GM19438 (cell line): ENCODE measurements around the gene SERPINC1.
A peak's percentile ranks its signal among the peaks of the same experiment; 100 is the strongest.
"Not testable (repeated sequence)": the region's sequence is repeated elsewhere in the genome, so short reads cannot be mapped to it uniquely, and the experiment has no call there.

Source experiments
- ATAC-seq: cut with Tn5 transposase; IDR thresholded peaks from one replicate; pipeline ENCODE4 v1.9.1; 2021; ENCODE audit warnings: low read depth; ENCODE audit not compliant: unreplicated experiment

Gene SERPINC1

GRCh38 chr1:173894189-173894588 lies 22.9 kb downstream of the SERPINC1 start:
- no peak for ATAC-seq

- ATAC-seq = no peak
These were observed 23.5 kb downstream of the SERPINC1 start for GRCh38 chr1:173893611-173894010.

DNA sequence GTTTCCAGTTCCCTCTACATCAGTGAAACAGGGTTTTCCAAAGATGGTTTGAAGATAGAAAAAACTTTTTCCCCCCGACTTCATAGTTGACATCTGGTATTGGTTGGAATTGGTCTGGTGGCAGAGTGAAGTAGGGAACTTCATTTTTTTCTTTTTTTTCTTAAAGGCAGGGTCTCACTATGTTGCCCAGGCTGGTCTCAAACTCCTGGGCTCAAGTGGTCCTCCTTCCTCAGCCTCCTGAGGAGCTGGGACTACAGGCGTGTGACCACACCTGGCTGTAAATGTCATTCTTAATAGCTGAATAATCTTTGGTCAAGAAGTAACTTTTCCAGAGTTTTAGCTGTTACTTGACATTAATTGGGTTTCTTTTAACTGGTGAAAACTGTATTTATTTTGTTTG lies 27.2 kb downstream of the SERPINC1 start:
- ATAC-seq = no peak

DNA sequence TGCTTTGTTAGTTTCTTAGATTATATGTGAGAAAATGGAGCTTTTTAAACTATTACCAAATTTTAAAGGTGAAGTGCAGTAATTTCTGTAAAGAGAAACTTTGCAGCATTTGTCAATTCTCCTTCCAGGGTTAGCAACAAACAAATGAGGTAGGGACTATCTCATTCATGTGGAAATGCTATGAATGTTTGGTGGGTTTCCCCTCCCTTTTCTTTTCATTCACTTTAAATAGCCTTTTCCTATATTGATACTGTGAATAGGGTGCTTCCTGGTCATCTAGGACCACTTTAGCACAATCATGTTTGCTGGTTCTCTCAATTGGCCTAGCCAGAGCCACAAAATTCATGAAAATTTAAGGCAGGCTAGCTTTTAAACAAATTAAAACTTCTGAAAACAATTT lies 28.4 kb downstream of the SERPINC1 start:
- no peak for ATAC-seq

- no peak for ATAC-seq
These were observed 29.5 kb downstream of the SERPINC1 start for GRCh38 chr1:173887627-173888026.

DNA sequence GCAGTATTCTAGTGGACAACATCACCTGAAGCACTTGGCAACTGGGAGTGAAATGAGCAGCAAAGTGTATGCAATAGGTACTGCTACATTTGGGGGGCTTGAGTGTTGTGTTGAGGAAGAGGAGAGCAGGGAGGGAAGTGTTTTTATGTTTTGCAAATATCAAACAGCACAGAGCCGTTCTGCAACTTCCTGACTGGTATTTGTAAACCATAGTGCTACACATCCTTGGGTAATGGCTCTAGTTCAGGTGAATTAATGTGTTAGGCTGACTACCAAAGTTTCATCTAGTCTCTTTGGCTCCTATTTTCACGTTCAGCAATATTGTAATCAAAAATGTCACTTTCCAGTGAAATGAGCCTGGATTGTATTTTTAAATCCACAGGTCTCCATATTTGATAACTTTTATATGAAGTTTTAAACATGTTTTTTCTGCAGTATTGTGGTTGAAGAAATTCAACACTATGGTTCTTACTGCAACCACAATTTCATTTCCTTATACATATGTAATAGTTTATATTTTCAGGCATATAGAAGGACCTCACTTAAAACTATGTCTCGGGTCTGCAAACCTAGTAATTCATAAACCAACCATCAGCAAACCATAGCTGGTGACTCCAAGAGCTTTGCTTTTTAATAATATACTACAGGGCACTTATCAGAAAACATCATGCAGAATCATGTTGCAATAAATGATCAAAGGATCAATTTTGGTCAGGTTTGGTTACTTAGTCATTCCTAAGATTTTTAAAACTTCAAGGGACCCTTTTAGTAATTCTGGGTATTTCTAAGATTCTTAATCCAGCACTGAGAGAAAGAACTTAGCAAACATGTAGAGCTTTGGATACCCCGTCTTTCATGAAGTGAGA lies 30.1 kb downstream of the SERPINC1 start:
- no peak for ATAC-seq

DNA sequence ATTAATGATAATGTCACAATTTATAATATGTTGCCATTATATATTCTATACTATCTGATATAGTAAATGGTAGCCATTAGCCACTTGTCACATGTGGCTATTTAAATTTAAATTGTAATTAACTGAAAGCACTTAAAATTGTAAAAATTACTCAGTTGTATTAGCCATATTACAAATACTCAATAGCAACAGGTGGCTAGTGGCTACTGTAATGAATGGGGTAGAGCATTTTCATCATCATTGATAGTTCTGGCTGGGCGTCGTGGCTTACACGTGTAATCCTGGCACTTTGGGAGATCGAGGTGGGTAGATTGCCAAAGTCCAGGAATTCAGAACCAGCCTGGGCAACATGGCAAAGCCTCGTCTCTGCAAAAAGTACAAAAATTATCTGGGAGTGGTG lies 32.4 kb downstream of the SERPINC1 start:
- ATAC-seq = no peak

DNA sequence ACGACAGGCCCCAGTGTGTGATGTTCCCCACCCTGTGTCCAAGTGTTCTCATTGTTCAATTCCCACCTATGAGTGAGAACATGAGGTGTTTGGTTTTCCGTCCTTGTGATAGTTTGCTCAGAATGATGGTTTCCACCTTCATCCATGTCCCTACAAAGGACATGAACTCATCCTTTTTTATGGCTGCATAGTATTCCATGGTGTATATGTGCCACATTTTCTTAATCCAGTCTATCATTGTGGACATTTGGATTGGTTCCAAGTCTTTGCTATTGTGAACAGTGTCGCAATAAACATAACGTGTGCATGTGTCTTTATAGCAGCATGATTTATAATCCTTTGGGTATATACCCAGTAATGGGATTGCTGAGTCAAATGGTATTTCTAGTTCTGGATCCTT lies 36.0 kb downstream of the SERPINC1 start:
- not testable (repeated sequence) for ATAC-seq

GRCh38 chr1:173878251-173878650 lies 38.9 kb downstream of the SERPINC1 start:
- no peak for ATAC-seq

- ATAC-seq = no peak
These were observed 40.4 kb downstream of the SERPINC1 start for GRCh38 chr1:173876732-173877131.

GRCh38 chr1:173871500-173871899 lies 45.6 kb downstream of the SERPINC1 start:
- no peak for ATAC-seq

- ATAC-seq = no peak
These were observed 46.0 kb downstream of the SERPINC1 start for GRCh38 chr1:173871091-173871490.

DNA sequence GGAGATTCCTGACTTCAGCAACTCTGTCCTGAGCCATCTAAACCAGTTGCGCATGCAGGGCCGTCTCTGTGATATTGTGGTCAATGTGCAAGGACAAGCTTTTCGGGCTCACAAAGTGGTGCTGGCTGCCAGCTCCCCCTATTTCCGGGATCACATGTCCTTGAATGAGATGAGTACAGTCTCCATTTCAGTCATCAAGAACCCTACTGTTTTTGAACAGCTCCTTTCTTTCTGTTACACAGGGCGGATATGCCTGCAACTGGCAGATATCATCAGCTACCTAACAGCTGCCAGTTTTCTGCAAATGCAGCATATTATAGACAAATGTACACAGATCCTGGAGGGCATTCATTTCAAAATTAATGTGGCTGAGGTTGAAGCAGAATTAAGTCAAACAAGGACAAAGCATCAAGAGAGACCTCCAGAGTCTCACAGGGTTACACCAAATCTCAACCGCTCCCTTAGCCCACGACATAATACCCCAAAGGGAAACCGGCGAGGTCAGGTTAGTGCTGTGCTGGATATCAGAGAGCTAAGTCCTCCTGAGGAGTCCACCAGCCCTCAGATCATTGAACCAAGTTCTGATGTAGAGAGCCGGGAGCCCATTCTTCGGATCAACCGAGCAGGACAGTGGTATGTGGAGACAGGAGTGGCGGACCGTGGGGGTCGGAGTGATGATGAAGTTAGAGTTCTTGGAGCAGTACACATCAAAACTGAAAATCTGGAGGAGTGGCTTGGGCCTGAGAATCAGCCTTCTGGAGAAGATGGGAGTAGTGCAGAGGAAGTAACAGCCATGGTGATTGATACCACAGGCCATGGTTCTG lies 46.7 kb downstream of the SERPINC1 start:
- no peak for ATAC-seq

DNA sequence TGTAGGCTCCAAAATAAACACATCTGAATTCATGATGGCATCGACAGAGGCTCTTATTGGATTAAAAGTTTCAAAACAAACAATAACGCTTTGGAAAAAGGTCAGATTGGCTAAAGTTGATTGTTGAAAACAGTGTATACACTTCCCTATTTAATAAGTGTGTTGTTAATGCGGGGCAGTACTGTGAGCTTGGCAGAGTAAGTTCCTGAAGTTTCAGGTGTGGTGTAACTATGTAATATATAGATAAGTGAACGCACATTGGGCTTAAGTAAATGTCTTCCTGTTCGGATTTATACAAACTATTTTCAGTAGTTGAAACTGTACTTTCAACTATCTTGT lies 48.1 kb downstream of the SERPINC1 start:
- no peak for ATAC-seq

DNA sequence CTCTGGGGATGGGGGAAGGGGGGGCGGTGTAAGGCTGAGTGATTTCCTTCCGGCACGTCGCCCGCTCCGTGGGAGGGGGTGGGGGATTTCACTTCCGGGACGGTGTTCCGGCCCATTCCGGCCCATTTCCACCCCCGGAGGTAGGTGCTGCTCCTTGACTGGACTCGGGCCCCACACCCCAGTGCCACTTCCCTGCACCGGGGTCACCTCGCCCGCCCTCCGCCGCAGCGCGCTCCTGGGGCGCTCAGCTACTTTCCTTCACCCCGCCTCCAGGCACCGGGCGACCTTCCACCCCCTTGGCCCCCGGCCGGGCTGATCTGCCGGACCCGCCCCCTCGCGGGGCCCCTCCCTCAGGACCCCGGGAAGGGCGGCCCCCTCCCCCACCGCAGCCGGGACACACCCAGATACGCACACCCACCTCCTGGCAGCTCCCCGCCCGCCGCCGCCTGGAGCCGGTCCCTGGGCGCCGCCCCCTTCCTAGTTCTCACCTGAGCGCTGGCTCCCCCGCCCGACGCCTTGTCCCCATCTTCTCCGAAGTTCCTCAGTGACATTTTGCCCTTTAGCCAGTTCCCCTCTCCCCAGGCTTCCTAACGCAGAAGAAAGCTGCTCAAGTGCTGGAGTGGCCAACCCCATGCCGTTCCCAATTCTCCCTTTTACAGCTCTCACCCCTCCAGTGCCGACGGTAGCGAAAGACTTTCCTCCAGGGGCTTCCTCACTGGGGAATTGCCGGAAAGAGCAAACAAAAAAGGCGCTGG lies 48.7 kb downstream of the SERPINC1 start, which contains the start of gene ZBTB37:
ZBTB37 (plus strand) TSS at position 115 of the 755 bp plus-strand sequence. CDS start 1,846 bp downstream, outside the sequence.
- peak; percentile 60 for ATAC-seq

GRCh38 chr1:173867753-173868265 lies 49.3 kb downstream of the SERPINC1 start, which contains the start of gene GAS5:
TSS of gene GAS5 (minus strand) at chr1:173867989.
- ATAC-seq = peak; percentile 73

DNA sequence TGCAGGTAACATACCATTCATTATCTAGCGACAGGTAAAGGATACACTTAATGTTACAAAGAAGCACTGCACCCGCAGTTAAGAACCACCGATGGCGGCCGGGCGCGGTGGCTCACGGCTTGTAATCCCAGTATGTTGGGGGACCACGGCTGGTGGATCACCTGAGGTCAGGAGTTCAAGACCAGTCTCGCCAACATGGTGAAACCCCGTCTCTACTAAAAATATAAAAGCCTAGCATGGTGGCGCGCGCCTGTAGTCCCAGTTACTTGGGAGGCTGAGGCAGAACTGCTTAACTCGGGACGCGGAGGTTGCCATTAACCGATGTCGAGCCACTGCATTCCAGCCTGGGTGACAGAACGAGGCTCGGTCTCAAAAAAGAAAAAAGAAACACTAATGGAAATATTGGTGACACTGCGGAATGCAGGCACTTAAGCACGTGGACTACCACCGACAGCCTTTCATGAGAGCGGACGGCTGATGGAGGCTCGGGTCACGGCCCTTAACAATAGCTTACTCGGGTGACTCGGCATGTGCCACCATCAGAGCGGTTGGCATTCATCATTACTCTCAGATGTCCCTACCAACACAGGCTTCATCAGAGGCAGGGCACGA lies 49.9 kb downstream of the SERPINC1 start:
- ATAC-seq = no peak

DNA sequence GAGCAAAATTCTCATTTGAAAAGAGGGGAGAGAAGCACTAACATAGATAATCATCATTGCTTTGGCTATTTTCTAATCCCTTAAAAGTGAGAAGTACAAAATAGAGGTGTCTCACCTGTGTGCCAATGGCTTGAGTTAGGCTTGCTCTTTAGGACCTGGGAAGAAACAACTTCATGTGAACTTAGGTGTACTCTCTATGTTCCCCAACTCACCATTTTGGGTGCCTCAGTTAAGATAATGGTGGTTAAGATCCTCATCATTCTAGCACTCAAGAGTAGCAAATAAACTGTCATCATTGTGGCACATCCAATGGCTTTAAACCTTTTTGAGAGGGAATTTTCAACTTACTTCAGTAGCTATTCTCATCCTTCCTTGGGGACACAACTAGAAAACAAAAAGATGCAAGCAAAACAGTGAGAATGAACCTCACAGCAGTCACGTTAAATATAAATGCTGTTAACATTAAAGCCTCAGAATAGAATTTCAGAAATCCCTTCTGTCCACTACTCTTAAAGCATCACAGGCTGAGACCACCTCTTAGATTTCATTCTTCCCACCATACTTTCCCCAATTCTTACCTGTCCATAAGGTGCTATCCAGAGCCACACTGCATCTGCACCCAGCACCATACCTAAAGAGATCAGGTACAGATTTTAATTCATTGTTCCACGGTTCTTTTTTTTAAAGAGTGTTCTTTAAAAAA lies 50.6 kb downstream of the SERPINC1 start:
- ATAC-seq = no peak

DNA sequence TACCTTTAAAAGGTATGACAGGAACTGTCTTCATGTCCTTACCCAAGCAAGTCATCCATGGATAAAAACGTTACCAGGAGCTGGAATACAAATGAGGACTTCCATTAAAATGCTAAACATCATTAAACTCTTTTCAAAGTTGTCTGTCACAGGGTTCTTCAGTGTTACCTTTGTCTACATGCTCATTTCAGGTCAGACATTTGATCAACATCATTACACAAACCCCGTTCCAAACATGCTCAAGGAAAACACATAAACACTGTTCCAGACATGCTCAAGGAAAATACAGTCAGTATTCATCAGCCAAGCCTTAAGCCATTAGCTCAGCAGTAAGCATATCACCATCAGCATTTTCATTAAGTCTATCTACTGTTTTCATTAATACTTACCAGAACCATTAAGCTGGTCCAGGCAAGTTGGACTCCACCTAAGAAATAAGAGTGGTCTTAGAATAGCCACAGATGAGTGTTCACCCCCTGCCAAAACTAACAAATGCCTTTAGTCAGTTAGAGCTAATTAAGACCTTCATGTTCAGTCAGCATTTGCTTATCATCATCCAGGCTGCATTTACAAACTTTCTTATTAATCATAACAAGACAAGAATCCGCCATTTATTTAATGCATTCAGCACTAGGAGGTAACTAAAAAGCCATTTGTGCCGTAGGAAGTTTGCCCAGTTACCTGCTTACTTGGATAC lies 51.5 kb downstream of the SERPINC1 start:
- ATAC-seq = no peak
